Upper lobe of left lung (tissue), 6 donors: Measurements from ENCODE around the gene GPER1. TPM values are rescaled to one million over a fixed set of nuclear protein-coding genes. Genes with fewer than 3 reads are reported as not detected.

ENCODE experiments used
- ATAC-seq, 2 donors: fragments of 200-7000 bp; cut with Tn5 transposase; one replicate each; pipeline ENCODE4 v1.9.1; 2022; ENCODE audit warnings: mild to moderate bottlenecking in 2 of 2, moderate library complexity in 2 of 2; ENCODE audit not compliant: low FRiP score in 2 of 2
- DNase-seq, 2 donors: peaks; one replicate each; pipeline ENCODE4 v3.0.0-alpha.2; 2019 to 2020
- H3K27ac ChIP-seq, 4 donors: fragments of 200-600 bp; sonication (generic); one replicate each; pipeline ENCODE4 v1.5.1; 2016 to 2019
- H3K27me3 ChIP-seq, 4 donors: fragments of 200-600 bp; sonication (generic); one replicate each; pipeline ENCODE4 v1.5.1; 2017 to 2019
- H3K36me3 ChIP-seq, 4 donors: fragments of 200-600 bp; sonication (generic); one replicate each; pipeline ENCODE4 v1.5.1; 2016 to 2019
- H3K4me1 ChIP-seq, 4 donors: fragments of 200-600 bp; sonication (generic); one replicate each; pipeline ENCODE4 v1.5.1; 2018 to 2019
- H3K4me3 ChIP-seq, 4 donors: fragments of 200-600 bp; sonication (generic); one replicate each; pipeline ENCODE4 v1.5.1; 2017 to 2019; ENCODE audit warnings: mild to moderate bottlenecking in 2 of 4, moderate library complexity in 1 of 4
- H3K9me3 ChIP-seq, 4 donors: fragments of 200-600 bp; sonication (generic); one replicate each; pipeline ENCODE4 v1.5.1; 2018 to 2019
- EP300 ChIP-seq, 4 donors: sonication (generic); formaldehyde crosslinking; IDR thresholded peaks; one replicate each; pipeline ENCODE4 v1.5.1; 2017; ENCODE audit warnings: antibody characterized with exemption in 4 of 4, control low read depth in 2 of 4
- POLR2A ChIP-seq, 4 donors: fragments of 450-650 bp; IDR thresholded peaks; one replicate each; pipeline ENCODE4 v1.5.1; 2016 to 2017; ENCODE audit warnings: antibody characterized with exemption in 4 of 4, mild to moderate bottlenecking in 2 of 4
- POLR2AphosphoS5 ChIP-seq, 2 donors: sonication (generic); formaldehyde crosslinking; IDR thresholded peaks; one replicate each; pipeline ENCODE4 v1.5.1; 2017; ENCODE audit warnings: antibody characterized with exemption in 2 of 2
- WGBS, 2 donors: methylation state at CpG; one replicate each; pipeline ENCODE4 v1.1.5; 2017 to 2018; 5-methylcytosine and 5-hydroxymethylcytosine counted together
- total RNA-seq, 6 donors: library from RNA; depleted of rRNA in 4 of 6; stranded (reverse); fragments of >200 nt in 4 of 6; gene quantifications; one replicate each; pipeline versions ENCODE4 v1.1.0 to v1.2.1, GENCODE V29; 2016 to 2021
- TF ChIP-seq, protein P1 (sequence below), 6 experiments: fragments of 450-650 bp in 4 of 6; fragments of 200-600 bp in 2 of 6; sonication (generic) in 2 of 6; IDR thresholded peaks; one replicate each; pipeline ENCODE4 v1.5.1; 2016 to 2019; ENCODE audit warnings: antibody characterized with exemption in 6 of 6
- donor health status: DM: no; HTN: no; CAD: no; lungs with moderate emphysema.
- donor health status: DM: no; HTN: yes; CAD: no; lungs with severe emphysema.

GPER1 gene
- total RNA-seq, 6 donors from 2014 or later: 6.5 to 24.7 (median 8.5) TPM

DNA sequence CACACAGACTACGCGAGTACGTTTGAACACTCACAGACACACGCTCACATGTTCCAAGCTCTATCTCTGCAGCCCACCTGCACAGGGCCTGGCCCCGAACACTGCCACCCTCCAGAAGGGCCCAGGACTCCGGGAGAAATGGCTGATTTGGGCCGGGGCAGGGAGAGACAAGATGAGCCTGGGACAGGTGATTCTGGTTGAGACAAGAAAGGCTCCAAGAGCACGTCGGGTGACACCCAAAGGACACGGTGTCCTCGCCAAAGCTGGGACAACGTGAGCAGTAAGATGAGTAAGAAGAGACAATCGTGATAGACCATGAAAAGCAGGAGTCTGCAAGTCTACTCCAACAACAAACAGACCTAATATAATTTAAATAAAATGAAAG is 9.2 kb downstream of the GPER1 start:
- TF ChIP-seq POLR2A (IDR thresholded peaks at IDR 0.05) (no peak), POLR2AphosphoS5 (IDR thresholded peaks at IDR 0.05) (no peak), EP300 (IDR thresholded peaks at IDR 0.05) (no peak)
- TF ChIP-seq, protein P1, sequence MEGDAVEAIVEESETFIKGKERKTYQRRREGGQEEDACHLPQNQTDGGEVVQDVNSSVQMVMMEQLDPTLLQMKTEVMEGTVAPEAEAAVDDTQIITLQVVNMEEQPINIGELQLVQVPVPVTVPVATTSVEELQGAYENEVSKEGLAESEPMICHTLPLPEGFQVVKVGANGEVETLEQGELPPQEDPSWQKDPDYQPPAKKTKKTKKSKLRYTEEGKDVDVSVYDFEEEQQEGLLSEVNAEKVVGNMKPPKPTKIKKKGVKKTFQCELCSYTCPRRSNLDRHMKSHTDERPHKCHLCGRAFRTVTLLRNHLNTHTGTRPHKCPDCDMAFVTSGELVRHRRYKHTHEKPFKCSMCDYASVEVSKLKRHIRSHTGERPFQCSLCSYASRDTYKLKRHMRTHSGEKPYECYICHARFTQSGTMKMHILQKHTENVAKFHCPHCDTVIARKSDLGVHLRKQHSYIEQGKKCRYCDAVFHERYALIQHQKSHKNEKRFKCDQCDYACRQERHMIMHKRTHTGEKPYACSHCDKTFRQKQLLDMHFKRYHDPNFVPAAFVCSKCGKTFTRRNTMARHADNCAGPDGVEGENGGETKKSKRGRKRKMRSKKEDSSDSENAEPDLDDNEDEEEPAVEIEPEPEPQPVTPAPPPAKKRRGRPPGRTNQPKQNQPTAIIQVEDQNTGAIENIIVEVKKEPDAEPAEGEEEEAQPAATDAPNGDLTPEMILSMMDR (IDR thresholded peaks at IDR 0.05): no peak
- no peak for ATAC-seq
- H3K4me1 ChIP-seq: peaks cover 0 to 16% (median 9%) of the 10 kb centered on the region in 4 donors
- DNase-seq: no peak
- peak overlapping the region in 1 of 4 donors; percentile 52 for H3K27ac ChIP-seq
- WGBS, 2 donors: 88 to 90% methylated on average over 13 of the region's 13 CpGs
- H3K36me3 ChIP-seq: peaks cover 3 to 26% (median 12%) of the 10 kb centered on the region in 4 donors
- H3K9me3 ChIP-seq: no peaks in the 10 kb centered on the region
- no peaks in the 10 kb centered on the region for H3K27me3 ChIP-seq
- no peak overlapping the region for H3K4me3 ChIP-seq

DNA sequence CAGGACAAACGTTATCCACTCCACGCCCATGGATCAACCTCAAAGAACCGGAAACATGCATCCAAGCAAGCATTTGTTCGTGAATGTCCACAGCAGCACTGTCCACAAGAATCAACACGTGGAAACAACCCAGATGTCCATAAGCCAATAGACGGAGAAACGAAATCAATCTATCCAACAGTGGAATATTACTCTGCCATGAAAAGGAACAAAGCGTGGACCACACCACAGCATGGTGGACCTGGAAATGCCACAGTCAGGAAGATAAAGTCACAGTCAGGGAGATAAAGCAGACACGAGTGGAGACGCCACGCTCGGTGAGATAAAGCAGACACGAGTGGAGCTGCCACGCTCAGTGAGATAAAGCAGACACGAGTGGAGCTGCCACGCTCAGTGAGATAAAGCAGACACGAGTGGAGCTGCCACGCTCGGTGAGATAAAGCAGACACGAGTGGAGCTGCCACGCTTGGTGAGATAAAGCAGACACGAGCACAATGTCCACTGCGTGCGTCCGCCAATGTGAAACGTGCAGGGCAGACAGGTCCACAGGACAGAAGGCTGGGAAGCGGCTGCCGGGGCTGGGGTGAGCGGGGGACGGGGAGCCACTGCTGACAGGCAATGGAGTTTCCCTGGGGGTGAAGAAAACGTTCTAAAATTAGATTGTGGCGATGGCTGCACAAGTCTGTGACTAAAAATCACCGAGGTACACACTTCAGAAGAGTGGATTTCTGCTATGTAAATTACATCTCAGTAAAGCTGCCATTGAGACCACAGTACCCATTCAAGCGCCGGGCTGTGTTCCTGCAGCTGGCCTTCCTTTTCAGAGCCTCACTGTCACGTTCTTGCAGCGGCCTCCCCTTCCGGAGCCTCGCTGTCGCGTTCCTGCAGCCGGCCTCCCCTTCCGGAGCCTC is 10.6 kb downstream of the GPER1 start:
- H3K36me3 ChIP-seq: peaks cover 0 to 13% (median 3%) of the 10 kb centered on the region in 4 donors
- DNase-seq: peak in 1 of 2 donors; percentile 64
- TF ChIP-seq, protein P1 (IDR thresholded peaks at IDR 0.05): no peak
- no peak for TF ChIP-seq POLR2A (IDR thresholded peaks at IDR 0.05)
- TF ChIP-seq EP300 (IDR thresholded peaks at IDR 0.05): no peak
- TF ChIP-seq POLR2AphosphoS5 (IDR thresholded peaks at IDR 0.05): no peak

DNA sequence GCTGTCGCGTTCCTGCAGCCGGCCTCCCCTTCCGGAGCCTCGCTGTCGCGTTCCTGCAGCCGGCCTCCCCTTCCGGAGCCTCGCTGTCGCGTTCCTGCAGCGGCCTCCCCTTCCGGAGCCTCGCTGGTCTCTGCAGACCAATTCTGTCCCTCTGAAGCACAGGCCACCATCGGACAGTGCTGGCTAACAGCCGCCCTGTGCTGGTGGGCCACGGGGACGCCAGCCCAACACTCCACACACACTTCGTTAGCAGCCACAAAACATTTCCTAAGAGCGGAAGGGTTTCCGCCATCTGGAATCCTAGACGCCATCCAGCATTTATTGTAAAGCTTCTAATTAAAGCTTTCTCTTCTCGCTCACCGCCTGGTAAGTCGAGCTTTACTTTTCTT is 11.2 kb downstream of the GPER1 start:
- peak in 1 of 2 donors; percentile 56 for DNase-seq
- H3K4me3 ChIP-seq: no peak overlapping the region
- H3K4me1 ChIP-seq: peaks cover 0 to 16% (median 9%) of the 10 kb centered on the region in 4 donors
- H3K27me3 ChIP-seq: no peaks in the 10 kb centered on the region
- TF ChIP-seq POLR2AphosphoS5 (IDR thresholded peaks at IDR 0.05) (no peak), POLR2A (IDR thresholded peaks at IDR 0.05) (no peak), EP300 (IDR thresholded peaks at IDR 0.05) (no peak)
- TF ChIP-seq, protein P1 (IDR thresholded peaks at IDR 0.05): no peak
- H3K27ac ChIP-seq: no peak overlapping the region
- no peak for ATAC-seq
- WGBS, 2 donors: 97 to 99% methylated on average over 26 of the region's 26 CpGs
- peaks cover 0 to 7% (median 0%) of the 10 kb centered on the region in 4 donors for H3K36me3 ChIP-seq
- no peaks in the 10 kb centered on the region for H3K9me3 ChIP-seq

More for the DNA sequence above, 10.6 kb downstream of the GPER1 start:
- 92 to 95% methylated on average over 43 of the region's 43 CpGs for WGBS, 2 donors
- Histone ChIP-seq H3K4me3 (no peak overlapping the region), H3K27ac (no peak overlapping the region), H3K9me3 (no peaks in the 10 kb centered on the region), H3K27me3 (no peaks in the 10 kb centered on the region), H3K4me1 (peaks cover 0 to 16% (median 9%) of the 10 kb centered on the region in 4 donors)
- ATAC-seq: no peak

DNA sequence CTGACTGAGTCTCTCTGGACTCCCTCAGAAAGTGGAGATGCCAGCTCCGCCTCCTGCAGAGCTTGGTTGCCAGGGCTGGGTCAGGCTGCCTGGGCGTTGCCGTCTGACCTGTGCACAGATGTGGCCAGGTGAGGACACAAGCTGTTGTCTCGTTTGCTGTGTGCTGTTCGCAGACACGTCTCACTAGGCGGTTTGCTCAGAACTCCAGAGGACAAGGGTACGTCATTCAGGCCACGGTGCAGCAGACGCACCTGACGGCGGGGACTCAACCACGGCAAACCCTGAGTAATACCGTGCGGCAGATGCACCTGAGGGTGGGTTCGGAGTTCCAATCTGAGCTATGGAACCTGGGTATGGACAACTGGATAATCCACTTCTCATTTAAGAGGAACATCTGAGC is 11.7 kb downstream of the GPER1 start:
- Histone ChIP-seq H3K36me3 (peaks cover 0 to 2% (median 0%) of the 10 kb centered on the region in 4 donors), H3K4me1 (peaks cover 0 to 16% (median 9%) of the 10 kb centered on the region in 4 donors), H3K9me3 (no peaks in the 10 kb centered on the region), H3K27me3 (no peaks in the 10 kb centered on the region), H3K27ac (no peak overlapping the region), H3K4me3 (no peak overlapping the region)
- ATAC-seq: no peak
- 95 to 98% methylated on average over 16 of the region's 16 CpGs for WGBS, 2 donors
- peak in 1 of 2 donors; percentile 54 for DNase-seq
- TF ChIP-seq POLR2A (IDR thresholded peaks at IDR 0.05): no peak
- TF ChIP-seq EP300 (IDR thresholded peaks at IDR 0.05): no peak
- TF ChIP-seq, protein P1 (IDR thresholded peaks at IDR 0.05): no peak
- no peak for TF ChIP-seq POLR2AphosphoS5 (IDR thresholded peaks at IDR 0.05)
